NCI-H1436 treated with DMSO at 0.1 percent for 48 hours (cell line): ENCODE measurements around the gene NBAS.
"Not testable (repeated sequence)": the region's sequence is repeated elsewhere in the genome, so short reads cannot be mapped to it uniquely, and the experiment has no call there.

Experiments
- DNase-seq: peaks from one replicate; lab custom pipeline; 2025; lab: John Stamatoyannopoulos, UW

NBAS gene

GRCh38 chr2:15359716-15360531, 201.2 kb downstream of the NBAS start:
- DNase-seq: no peak

- no peak for DNase-seq
These were observed 203.2 kb downstream of the NBAS start for GRCh38 chr2:15357922-15358321.

GRCh38 chr2:15357186-15357585, 203.9 kb downstream of the NBAS start:
- DNase-seq: no peak

- no peak for DNase-seq
These were observed 205.7 kb downstream of the NBAS start for GRCh38 chr2:15355386-15355785.

- no peak for DNase-seq
These were observed 206.4 kb downstream of the NBAS start for GRCh38 chr2:15354596-15355366.

GRCh38 chr2:15352363-15352762, 208.8 kb downstream of the NBAS start:
- no peak for DNase-seq

- no peak for DNase-seq
These were observed 212.5 kb downstream of the NBAS start for GRCh38 chr2:15348636-15349035.

GRCh38 chr2:15348045-15348444, 213.1 kb downstream of the NBAS start:
- peak; percentile 45 for DNase-seq

GRCh38 chr2:15346624-15347023, 214.5 kb downstream of the NBAS start:
- DNase-seq: no peak

- no peak for DNase-seq
These were observed 223.0 kb downstream of the NBAS start for GRCh38 chr2:15337996-15338666.

- DNase-seq: peak; percentile 50
These were observed 226.3 kb downstream of the NBAS start for GRCh38 chr2:15334644-15335326.

- DNase-seq: no peak
These were observed 229.3 kb downstream of the NBAS start for GRCh38 chr2:15331787-15332186.

- DNase-seq: no peak
These were observed 235.8 kb downstream of the NBAS start for GRCh38 chr2:15325296-15325695.

GRCh38 chr2:15323227-15323626, 237.9 kb downstream of the NBAS start:
- no peak for DNase-seq

- DNase-seq: not testable (repeated sequence)
These were observed 239.7 kb downstream of the NBAS start for GRCh38 chr2:15321481-15321880.

- no peak for DNase-seq
These were observed 244.7 kb downstream of the NBAS start for GRCh38 chr2:15316370-15316814.

GRCh38 chr2:15315411-15315810, 245.7 kb downstream of the NBAS start:
- DNase-seq: no peak

- no peak for DNase-seq
These were observed 247.5 kb downstream of the NBAS start for GRCh38 chr2:15313657-15314056.

- DNase-seq: no peak
These were observed 249.2 kb downstream of the NBAS start for GRCh38 chr2:15311926-15312325.

- DNase-seq: no peak
These were observed 249.8 kb downstream of the NBAS start for GRCh38 chr2:15311201-15311907.

- DNase-seq: no peak
These were observed 253.6 kb downstream of the NBAS start for GRCh38 chr2:15307526-15307925.
